SU-DHL-6 (cell line): ENCODE data around the gene ADCYAP1R1.

Source experiments
- CTCF ChIP-seq: fragments of 200-600 bp; sonication (generic); IDR thresholded peaks from one replicate; pipeline ENCODE4 v1.5.1; 2017; ENCODE audit warnings: antibody characterized with exemption, mild to moderate bottlenecking, low read length, moderate library complexity; ENCODE audit not compliant: insufficient read depth, poor library complexity, severe bottlenecking
- EZH2phosphoT487 ChIP-seq: fragments of 200-600 bp; sonication (generic), shearing (Covaris generic); conservative IDR thresholded peaks from 2 replicates; pipeline ENCODE4 v1.6.1; 2018; ENCODE audit warnings: mild to moderate bottlenecking, antibody characterized with exemption, low read length, moderate library complexity, mixed read lengths

DNA sequence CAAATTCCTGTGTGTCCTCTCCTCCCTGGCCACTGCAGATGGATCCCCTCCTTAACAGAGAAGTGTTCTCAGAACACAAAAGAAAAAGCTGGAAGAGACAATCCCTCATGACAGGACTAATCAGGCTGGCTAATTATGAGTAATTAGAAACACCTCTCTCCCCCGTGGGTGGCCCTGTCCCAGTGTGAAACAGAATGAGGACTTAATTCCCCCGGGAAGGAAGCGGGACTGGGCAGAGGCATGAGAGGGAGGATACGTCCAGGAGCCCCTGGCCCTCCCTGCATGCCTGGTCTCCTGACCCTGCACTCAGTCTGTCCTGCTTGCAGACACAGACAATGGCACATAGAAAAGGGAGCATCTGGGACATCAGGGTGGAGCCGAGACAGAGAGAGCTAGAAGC is 7.6 kb upstream of the ADCYAP1R1 start:
- TF ChIP-seq CTCF (no peak), EZH2phosphoT487 (no peak)
